Measurements from ENCODE around the gene C17orf107. TPM values are rescaled to one million over a fixed set of nuclear protein-coding genes. Genes with fewer than 3 reads are reported as not detected.

The C17orf107 gene
- total and polyA plus RNA-seq, 9 of the 15 experiments (the other 6 are each of a cell fraction or from before 2014, with no cell fraction given): 0.05 to 0.29 (median 0.07) TPM; not detected in 4

DNA sequence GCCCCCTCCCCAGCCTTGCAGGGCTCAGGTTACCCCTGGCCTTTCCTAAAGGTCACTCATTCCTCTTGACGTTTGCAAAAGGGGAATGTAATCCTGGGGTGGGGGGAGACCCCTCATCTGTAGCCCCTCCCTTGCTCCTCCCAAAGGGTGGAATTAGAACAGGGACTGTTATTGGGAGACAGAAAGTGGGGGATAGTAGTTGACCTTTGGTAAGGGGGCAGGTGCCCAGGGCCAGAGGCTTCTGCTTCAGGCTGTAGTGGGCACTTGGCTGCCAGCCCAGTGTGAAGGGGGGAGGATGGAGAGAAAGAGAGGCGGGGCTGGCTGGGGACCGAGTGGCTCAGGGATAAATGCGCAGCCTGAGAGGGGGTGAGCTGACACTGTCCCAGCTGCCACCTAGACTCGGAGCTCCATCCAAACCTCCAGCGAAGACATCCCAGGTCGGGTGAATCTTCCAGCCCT is 51.4 kb downstream of the C17orf107 start, which contains the start of gene ENO3 (continued):
- TF ChIP-seq, protein P1, sequence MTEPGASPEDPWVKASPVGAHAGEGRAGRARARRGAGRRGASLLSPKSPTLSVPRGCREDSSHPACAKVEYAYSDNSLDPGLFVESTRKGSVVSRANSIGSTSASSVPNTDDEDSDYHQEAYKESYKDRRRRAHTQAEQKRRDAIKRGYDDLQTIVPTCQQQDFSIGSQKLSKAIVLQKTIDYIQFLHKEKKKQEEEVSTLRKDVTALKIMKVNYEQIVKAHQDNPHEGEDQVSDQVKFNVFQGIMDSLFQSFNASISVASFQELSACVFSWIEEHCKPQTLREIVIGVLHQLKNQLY (CRISPR knock-in tag; conservative IDR thresholded peaks at IDR 0.05): no peak

GRCh38 chr17:4951486-4951885 is 52.1 kb downstream of the C17orf107 start:
- ChIA-PET POLR2A (interaction anchor here (0.6 to 4.7 kb wide), 6 partner anchors 8 to 63 kb away, joined by 3 to 38 read pairs (median 6); partner anchors contain the start of genes RNF167, SLC25A11 and SPAG7), CTCF (ENCODE audit: low intra/inter-chr PET ratio) (no interaction called here)
- BruUV-seq (replicated peaks): no TSS peak
- H3K27ac ChIP-seq (ENCODE audit: extremely low read depth, low read depth, low read length): peak overlapping the region; percentile 98
- peaks cover 15 to 47% of the 10 kb centered on the region in 2 experiments for H3K4me1 ChIP-seq (replicated peaks in 1 of 2; ENCODE audit: control insufficient read depth in 2 of 2, insufficient read depth in 2 of 2, low read length in 2 of 2)
- no peak for ATAC-seq
- intact Hi-C loops (cut with micrococcal nuclease) (loop anchor here (1.0 kb wide), 1 partner anchor 16 kb away; the partner anchor contains the start of gene SPAG7), in situ Hi-C loops (cut with MboI) (no loop called here)
- DNase-seq (ENCODE audit: extremely low read depth in 1 of 4, low spot score in 3 of 4): peak in 2 of 4 experiments; percentile 54 to 64
- TF ChIP-seq ZBTB7A (IDR thresholded peaks at IDR 0.05; ENCODE audit: borderline replicate concordance, control insufficient read depth, low read depth, low read length) (0 out of 2 replicates have a peak, but pooled peaks have one; percentile 38), MEF2A (IDR thresholded peaks at IDR 0.05; ENCODE audit: control insufficient read depth, low read depth, low read length) (peak; percentile 65; the same call in 1 of the 2 replicates), LEF1 (IDR thresholded peaks at IDR 0.05) (no peak), GATAD2A (IDR thresholded peaks at IDR 0.05) (0 out of 2 replicates have a peak, but pooled peaks have one; percentile 23), ZFPM2 (CRISPR knock-in tag; IDR thresholded peaks at IDR 0.05) (no peak)
- TF ChIP-seq, protein P2, sequence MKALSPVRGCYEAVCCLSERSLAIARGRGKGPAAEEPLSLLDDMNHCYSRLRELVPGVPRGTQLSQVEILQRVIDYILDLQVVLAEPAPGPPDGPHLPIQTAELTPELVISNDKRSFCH (CRISPR knock-in tag; IDR thresholded peaks at IDR 0.05): no peak
- TF ChIP-seq, protein P2 (tag; IDR thresholded peaks at IDR 0.05): peak; percentile 95
- peaks cover 14% of the 10 kb centered on the region; the same call in 2 of the 3 replicates for H3K36me3 ChIP-seq (ENCODE audit: control insufficient read depth, insufficient read depth, low read length)
- peak overlapping the region; percentile 97 for H3K4me3 ChIP-seq
- WGBS (ENCODE audit: insufficient coverage, low coverage, missing lambda C conversion rate): 21% methylated on average over 2 of the region's 3 CpGs
- H4K20me1 ChIP-seq (replicated peaks; ENCODE audit: control insufficient read depth, insufficient read depth, low read length): peaks cover 7% of the 10 kb centered on the region
- no peaks in the 10 kb centered on the region for H3K9me1 ChIP-seq (ENCODE audit: control insufficient read depth, insufficient read depth, low read length)
- no peaks in the 10 kb centered on the region for H3K27me3 ChIP-seq (ENCODE audit: control insufficient read depth in 2 of 2, insufficient read depth in 2 of 2, low read length in 2 of 2)
- peaks cover 38% of the 10 kb centered on the region for H3K79me2 ChIP-seq (ENCODE audit: control insufficient read depth, insufficient read depth, low read length)
- H2AFZ ChIP-seq (ENCODE audit: low read depth, low read length): no peak overlapping the region
- peak overlapping the region; percentile 89 to 96 for H3K9ac ChIP-seq (ENCODE audit: insufficient read depth in 1 of 2, low read depth in 2 of 2, low read length in 2 of 2)
- H3K4me2 ChIP-seq (ENCODE audit: insufficient read depth, low read length): peak overlapping the region; percentile 84
- no peak for FAIRE-seq
- H3K9me3 ChIP-seq (replicated peaks; ENCODE audit: control insufficient read depth, insufficient read depth, low read depth, low read length): no peaks in the 10 kb centered on the region

Other genes starting within 250 kb of the C17orf107 start
Only the 7 nearest of the 25 such genes appear.
- 14.1 and 17.2 TPM in 2 replicates for gene MINK1, start 66.2 kb upstream of the C17orf107 start, total RNA-seq (2014; rRNA removed)
- gene MINK1, start 66.2 kb upstream of the C17orf107 start, total RNA-seq (2014; rRNA removed; fragmentation: Illumina TruSeq; extraction: Trizol): 12.3 and 14.9 TPM in 2 replicates
- gene MINK1, start 66.2 kb upstream of the C17orf107 start, total RNA-seq (2015; rRNA removed; fragmentation: Illumina TruSeq; extraction: Trizol): 10.9 and 11.0 TPM in 2 replicates
- 43.3 and 54.2 TPM in 2 replicates for gene MINK1, start 66.2 kb upstream of the C17orf107 start, total RNA-seq (2021)
- 18.8 and 33.6 TPM in 2 replicates for gene MINK1, start 66.2 kb upstream of the C17orf107 start, polyA plus RNA-seq (2011; rRNA removed)
- 26.9 and 29.4 TPM in 2 replicates for gene MINK1, start 66.2 kb upstream of the C17orf107 start, polyA plus RNA-seq (2014; fragmentation: Illumina TruSeq; extraction: Trizol)
- gene MINK1, start 66.2 kb upstream of the C17orf107 start, polyA plus RNA-seq (2014; fragmentation: Nextera tagmentation; extraction: Ambion mirVana): under 1 TPM; 0.11 to 0.28 TPM
- 28.2 and 45.4 TPM in 2 replicates for gene MINK1, start 66.2 kb upstream of the C17orf107 start, polyA plus RNA-seq (2014; rRNA removed)
- gene CHRNE, start 3.6 kb downstream of the C17orf107 start, total RNA-seq (2014; rRNA removed): not detected in 2 replicates
- not detected in 2 replicates for gene CHRNE, start 3.6 kb downstream of the C17orf107 start, total RNA-seq (2014; rRNA removed; fragmentation: Illumina TruSeq; extraction: Trizol)
- gene CHRNE, start 3.6 kb downstream of the C17orf107 start, total RNA-seq (2015; rRNA removed; fragmentation: Illumina TruSeq; extraction: Trizol): not detected in 2 replicates
- gene CHRNE, start 3.6 kb downstream of the C17orf107 start, total RNA-seq (2021): 0.25 TPM in 1 of 2 replicates, not detected in the other
- gene CHRNE, start 3.6 kb downstream of the C17orf107 start, polyA plus RNA-seq (2011; rRNA removed): not detected in 2 replicates
- not detected in 2 replicates for gene CHRNE, start 3.6 kb downstream of the C17orf107 start, polyA plus RNA-seq (2014; fragmentation: Illumina TruSeq; extraction: Trizol)
- gene CHRNE, start 3.6 kb downstream of the C17orf107 start, polyA plus RNA-seq (2014; fragmentation: Nextera tagmentation; extraction: Ambion mirVana): not detected
- not detected in 2 replicates for gene CHRNE, start 3.6 kb downstream of the C17orf107 start, polyA plus RNA-seq (2014; rRNA removed)
- not detected in 2 replicates for gene GP1BA, start 32.7 kb downstream of the C17orf107 start, total RNA-seq (2014; rRNA removed)
- not detected in 2 replicates for gene GP1BA, start 32.7 kb downstream of the C17orf107 start, total RNA-seq (2014; rRNA removed; fragmentation: Illumina TruSeq; extraction: Trizol)
- gene GP1BA, start 32.7 kb downstream of the C17orf107 start, total RNA-seq (2015; rRNA removed; fragmentation: Illumina TruSeq; extraction: Trizol): not detected in 2 replicates
- not detected in 2 replicates for gene GP1BA, start 32.7 kb downstream of the C17orf107 start, total RNA-seq (2021)
- gene GP1BA, start 32.7 kb downstream of the C17orf107 start, polyA plus RNA-seq (2011; rRNA removed): not detected in 2 replicates
- gene GP1BA, start 32.7 kb downstream of the C17orf107 start, polyA plus RNA-seq (2014; fragmentation: Illumina TruSeq; extraction: Trizol): not detected in 2 replicates
- under 1 TPM in 1 of 2 experiments, not detected in 1; 0.01 TPM for gene GP1BA, start 32.7 kb downstream of the C17orf107 start, polyA plus RNA-seq (2014; fragmentation: Nextera tagmentation; extraction: Ambion mirVana)
- gene GP1BA, start 32.7 kb downstream of the C17orf107 start, polyA plus RNA-seq (2014; rRNA removed): not detected in 2 replicates
- 35.4 and 55.1 TPM in 2 replicates for gene SLC25A11, start 40.5 kb downstream of the C17orf107 start, total RNA-seq (2014; rRNA removed)
- 10.8 and 15.8 TPM in 2 replicates for gene SLC25A11, start 40.5 kb downstream of the C17orf107 start, total RNA-seq (2014; rRNA removed; fragmentation: Illumina TruSeq; extraction: Trizol)
- 31.0 and 32.9 TPM in 2 replicates for gene SLC25A11, start 40.5 kb downstream of the C17orf107 start, total RNA-seq (2015; rRNA removed; fragmentation: Illumina TruSeq; extraction: Trizol)
- 56.7 and 58.5 TPM in 2 replicates for gene SLC25A11, start 40.5 kb downstream of the C17orf107 start, total RNA-seq (2021)
- gene SLC25A11, start 40.5 kb downstream of the C17orf107 start, polyA plus RNA-seq (2011; rRNA removed): 22.8 and 36.0 TPM in 2 replicates
- 56.3 and 57.2 TPM in 2 replicates for gene SLC25A11, start 40.5 kb downstream of the C17orf107 start, polyA plus RNA-seq (2014; fragmentation: Illumina TruSeq; extraction: Trizol)
- 10 to 100 TPM in 1 of 2 experiments, 1 to 10 TPM in 1; 3.1 to 11.0 TPM for gene SLC25A11, start 40.5 kb downstream of the C17orf107 start, polyA plus RNA-seq (2014; fragmentation: Nextera tagmentation; extraction: Ambion mirVana)
- 38.5 and 49.8 TPM in 2 replicates for gene SLC25A11, start 40.5 kb downstream of the C17orf107 start, polyA plus RNA-seq (2014; rRNA removed)
- 27.0 and 41.6 TPM in 2 replicates for gene RNF167, start 40.7 kb downstream of the C17orf107 start, total RNA-seq (2014; rRNA removed)
- gene RNF167, start 40.7 kb downstream of the C17orf107 start, total RNA-seq (2014; rRNA removed; fragmentation: Illumina TruSeq; extraction: Trizol): 41.0 and 50.0 TPM in 2 replicates
- gene RNF167, start 40.7 kb downstream of the C17orf107 start, total RNA-seq (2015; rRNA removed; fragmentation: Illumina TruSeq; extraction: Trizol): 42.6 and 43.0 TPM in 2 replicates
- gene RNF167, start 40.7 kb downstream of the C17orf107 start, total RNA-seq (2021): 60.5 and 61.6 TPM in 2 replicates
- 45.5 and 52.4 TPM in 2 replicates for gene RNF167, start 40.7 kb downstream of the C17orf107 start, polyA plus RNA-seq (2011; rRNA removed)
- gene RNF167, start 40.7 kb downstream of the C17orf107 start, polyA plus RNA-seq (2014; fragmentation: Illumina TruSeq; extraction: Trizol): 120 and 143 TPM in 2 replicates
- gene RNF167, start 40.7 kb downstream of the C17orf107 start, polyA plus RNA-seq (2014; fragmentation: Nextera tagmentation; extraction: Ambion mirVana): 10 to 100 TPM; 16.5 to 21.9 TPM
- gene RNF167, start 40.7 kb downstream of the C17orf107 start, polyA plus RNA-seq (2014; rRNA removed): 47.3 and 53.3 TPM in 2 replicates
- gene PFN1, start 49.0 kb downstream of the C17orf107 start, total RNA-seq (2014; rRNA removed): 1,086 and 1,479 TPM in 2 replicates
- gene PFN1, start 49.0 kb downstream of the C17orf107 start, total RNA-seq (2014; rRNA removed; fragmentation: Illumina TruSeq; extraction: Trizol): 307 and 327 TPM in 2 replicates
- 456 and 466 TPM in 2 replicates for gene PFN1, start 49.0 kb downstream of the C17orf107 start, total RNA-seq (2015; rRNA removed; fragmentation: Illumina TruSeq; extraction: Trizol)
- gene PFN1, start 49.0 kb downstream of the C17orf107 start, total RNA-seq (2021): 787 and 792 TPM in 2 replicates
- gene PFN1, start 49.0 kb downstream of the C17orf107 start, polyA plus RNA-seq (2011; rRNA removed): 382 and 556 TPM in 2 replicates
- gene PFN1, start 49.0 kb downstream of the C17orf107 start, polyA plus RNA-seq (2014; fragmentation: Illumina TruSeq; extraction: Trizol): 776 and 901 TPM in 2 replicates
- 10 to 100 TPM; 60.5 to 88.0 TPM for gene PFN1, start 49.0 kb downstream of the C17orf107 start, polyA plus RNA-seq (2014; fragmentation: Nextera tagmentation; extraction: Ambion mirVana)
- gene PFN1, start 49.0 kb downstream of the C17orf107 start, polyA plus RNA-seq (2014; rRNA removed): 879 and 1,059 TPM in 2 replicates
- gene ENO3, start 51.6 kb downstream of the C17orf107 start, total RNA-seq (2014; rRNA removed): 7.1 and 8.3 TPM in 2 replicates
- gene ENO3, start 51.6 kb downstream of the C17orf107 start, total RNA-seq (2014; rRNA removed; fragmentation: Illumina TruSeq; extraction: Trizol): 2.4 and 5.7 TPM in 2 replicates
- 5.6 and 5.9 TPM in 2 replicates for gene ENO3, start 51.6 kb downstream of the C17orf107 start, total RNA-seq (2015; rRNA removed; fragmentation: Illumina TruSeq; extraction: Trizol)
- gene ENO3, start 51.6 kb downstream of the C17orf107 start, total RNA-seq (2021): 10.8 and 13.6 TPM in 2 replicates
- gene ENO3, start 51.6 kb downstream of the C17orf107 start, polyA plus RNA-seq (2011; rRNA removed): 15.4 and 15.5 TPM in 2 replicates
- 9.9 and 10.5 TPM in 2 replicates for gene ENO3, start 51.6 kb downstream of the C17orf107 start, polyA plus RNA-seq (2014; fragmentation: Illumina TruSeq; extraction: Trizol)
- gene ENO3, start 51.6 kb downstream of the C17orf107 start, polyA plus RNA-seq (2014; fragmentation: Nextera tagmentation; extraction: Ambion mirVana): 10 to 100 TPM in 1 of 2 experiments, 1 to 10 TPM in 1; 6.3 to 12.5 TPM
- 17.2 and 18.4 TPM in 2 replicates for gene ENO3, start 51.6 kb downstream of the C17orf107 start, polyA plus RNA-seq (2014; rRNA removed)